ENCODE measurements around the gene STARD5. TPM values are rescaled to one million over a fixed set of nuclear protein-coding genes. Genes with fewer than 3 reads are reported as not detected.

STARD5 gene
- total RNA-seq, 1 experiment from 2014 or later = 0.22 TPM

DNA sequence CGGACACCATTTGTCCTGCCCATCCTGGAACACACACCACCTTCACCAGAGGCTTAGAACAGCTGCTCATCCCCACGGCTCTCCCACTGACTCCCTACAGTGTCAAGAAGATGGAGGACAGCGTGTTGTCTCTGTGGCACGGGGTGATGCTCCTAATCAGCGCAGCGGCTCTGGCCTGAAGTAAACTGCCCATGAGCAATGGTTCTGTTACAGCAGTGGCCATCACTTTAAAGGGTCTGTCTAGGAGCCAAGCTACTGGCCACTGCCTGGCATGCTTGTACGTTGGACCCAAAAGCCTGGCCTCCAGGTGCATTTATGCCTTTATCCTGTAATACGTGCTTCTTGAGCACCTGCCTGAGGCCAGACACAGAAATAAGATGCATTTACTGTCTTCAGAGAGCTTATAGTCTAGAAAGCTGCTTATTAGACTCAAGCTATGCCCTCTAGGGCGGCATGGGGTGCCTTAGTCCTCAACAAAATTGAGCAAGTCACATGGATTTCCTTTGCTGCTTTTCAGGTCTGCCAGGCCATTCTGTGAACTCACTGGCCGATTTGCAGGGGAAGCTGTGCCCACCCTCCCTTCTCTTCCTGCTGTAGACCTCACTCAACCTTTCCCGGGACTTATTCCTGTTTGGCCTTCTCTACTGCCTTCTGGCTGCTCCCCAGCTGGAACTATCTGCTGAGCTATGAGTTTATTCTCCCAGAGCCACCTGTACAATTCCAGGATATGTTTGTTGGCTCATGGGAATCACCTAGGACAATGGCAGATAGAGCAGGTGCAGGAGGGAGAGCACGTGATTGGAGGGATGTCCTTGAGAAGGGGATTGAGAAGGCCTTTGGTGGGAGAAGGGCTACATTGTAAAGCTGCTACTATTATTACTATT lies 51.9 kb downstream of the STARD5 start:
- H3K4me2 ChIP-seq (ENCODE audit: low read depth, low read length, poor library complexity, severe bottlenecking) = no peak overlapping the region
- H3K4me1 ChIP-seq (ENCODE audit: low read length) = no peaks in the 10 kb centered on the region
- H3K79me2 ChIP-seq (ENCODE audit: low read length) = no peaks in the 10 kb centered on the region
- H3K4me3 ChIP-seq (ENCODE audit: low read length) = no peak overlapping the region
- H3K27ac ChIP-seq (ENCODE audit: low read length) = no peak overlapping the region
- no peak overlapping the region for H3K9ac ChIP-seq (ENCODE audit: low read length)
- no peaks in the 10 kb centered on the region; the same call in 1 of the 2 replicates for H3K27me3 ChIP-seq (ENCODE audit: low read length)
- no peak overlapping the region for H2AFZ ChIP-seq (ENCODE audit: low read length)
- no peaks in the 10 kb centered on the region for H3K36me3 ChIP-seq (ENCODE audit: insufficient read depth, low read length)
- no peak for DNase-seq
- peaks cover 2% of the 10 kb centered on the region; the same call in 1 of the 2 replicates for H3K9me3 ChIP-seq (ENCODE audit: low read length)
- no peaks in the 10 kb centered on the region for H4K20me1 ChIP-seq (ENCODE audit: insufficient read depth, low read depth, low read length)
- no peaks in the 10 kb centered on the region for H3K9me2 ChIP-seq (replicated peaks; ENCODE audit: insufficient read depth, low read length)

- Histone ChIP-seq H3K9ac (ENCODE audit: low read length) (no peak overlapping the region), H3K9me3 (ENCODE audit: low read length) (no peaks in the 10 kb centered on the region), H3K79me2 (ENCODE audit: low read length) (no peaks in the 10 kb centered on the region), H3K4me2 (ENCODE audit: low read depth, low read length, poor library complexity, severe bottlenecking) (no peak overlapping the region), H3K4me3 (ENCODE audit: low read length) (no peak overlapping the region), H3K36me3 (ENCODE audit: insufficient read depth, low read length) (no peaks in the 10 kb centered on the region), H3K4me1 (ENCODE audit: low read length) (peaks cover 4% of the 10 kb centered on the region), H4K20me1 (ENCODE audit: insufficient read depth, low read depth, low read length) (no peaks in the 10 kb centered on the region), H3K27ac (ENCODE audit: low read length) (no peak overlapping the region), H3K27me3 (ENCODE audit: low read length) (no peaks in the 10 kb centered on the region), H2AFZ (ENCODE audit: low read length) (no peak overlapping the region), H3K9me2 (replicated peaks; ENCODE audit: insufficient read depth, low read length) (no peaks in the 10 kb centered on the region)
- DNase-seq = no peak
These were observed 53.0 kb downstream of the STARD5 start for GRCh38 chr15:81270781-81271491.

DNA sequence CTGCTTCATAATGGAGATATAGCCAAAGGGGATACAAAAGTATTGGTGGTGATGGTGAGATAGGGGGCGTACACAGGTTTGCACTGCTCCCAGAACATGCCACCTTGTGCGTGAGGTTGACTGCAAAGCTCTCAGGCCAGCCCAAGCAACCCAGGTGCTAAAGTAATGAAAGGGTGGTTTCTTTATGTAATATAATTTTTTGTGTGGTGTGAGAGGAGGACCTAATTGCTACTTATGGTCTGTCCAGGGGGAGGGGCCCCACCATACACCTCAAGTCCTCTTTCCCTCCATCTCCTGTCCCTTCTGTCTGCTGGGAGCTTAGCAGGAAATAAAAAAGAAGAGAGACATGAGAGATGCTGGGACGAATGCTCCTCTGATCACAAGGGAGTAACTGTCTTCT lies 53.8 kb downstream of the STARD5 start:
- H3K9me3 ChIP-seq (ENCODE audit: low read length) = no peaks in the 10 kb centered on the region
- DNase-seq = no peak
- no peak overlapping the region for H3K9ac ChIP-seq (ENCODE audit: low read length)

GRCh38 chr15:81268881-81269601 lies 54.9 kb downstream of the STARD5 start:
- Histone ChIP-seq H3K27me3 (ENCODE audit: low read length) (no peaks in the 10 kb centered on the region), H4K20me1 (ENCODE audit: insufficient read depth, low read depth, low read length) (no peaks in the 10 kb centered on the region), H3K9me2 (replicated peaks; ENCODE audit: insufficient read depth, low read length) (no peaks in the 10 kb centered on the region), H3K4me1 (ENCODE audit: low read length) (peaks cover 10% of the 10 kb centered on the region), H3K79me2 (ENCODE audit: low read length) (no peaks in the 10 kb centered on the region), H3K4me2 (ENCODE audit: low read depth, low read length, poor library complexity, severe bottlenecking) (no peak overlapping the region), H3K4me3 (ENCODE audit: low read length) (no peak overlapping the region), H3K9ac (ENCODE audit: low read length) (no peak overlapping the region), H3K9me3 (ENCODE audit: low read length) (no peaks in the 10 kb centered on the region), H3K27ac (ENCODE audit: low read length) (no peak overlapping the region), H3K36me3 (ENCODE audit: insufficient read depth, low read length) (no peaks in the 10 kb centered on the region), H2AFZ (ENCODE audit: low read length) (no peak overlapping the region)
- no peak for DNase-seq

More for the DNA sequence above, 53.8 kb downstream of the STARD5 start:
- H3K27me3 ChIP-seq (ENCODE audit: low read length) = no peaks in the 10 kb centered on the region
- H3K27ac ChIP-seq (ENCODE audit: low read length) = no peak overlapping the region
- no peak overlapping the region for H3K4me2 ChIP-seq (ENCODE audit: low read depth, low read length, poor library complexity, severe bottlenecking)
- H3K4me3 ChIP-seq (ENCODE audit: low read length) = no peak overlapping the region
- no peaks in the 10 kb centered on the region for H4K20me1 ChIP-seq (ENCODE audit: insufficient read depth, low read depth, low read length)
- H3K36me3 ChIP-seq (ENCODE audit: insufficient read depth, low read length) = no peaks in the 10 kb centered on the region
- H3K79me2 ChIP-seq (ENCODE audit: low read length) = no peaks in the 10 kb centered on the region
- H2AFZ ChIP-seq (ENCODE audit: low read length) = no peak overlapping the region
- H3K4me1 ChIP-seq (ENCODE audit: low read length) = peaks cover 10% of the 10 kb centered on the region
- H3K9me2 ChIP-seq (replicated peaks; ENCODE audit: insufficient read depth, low read length) = no peaks in the 10 kb centered on the region

DNA sequence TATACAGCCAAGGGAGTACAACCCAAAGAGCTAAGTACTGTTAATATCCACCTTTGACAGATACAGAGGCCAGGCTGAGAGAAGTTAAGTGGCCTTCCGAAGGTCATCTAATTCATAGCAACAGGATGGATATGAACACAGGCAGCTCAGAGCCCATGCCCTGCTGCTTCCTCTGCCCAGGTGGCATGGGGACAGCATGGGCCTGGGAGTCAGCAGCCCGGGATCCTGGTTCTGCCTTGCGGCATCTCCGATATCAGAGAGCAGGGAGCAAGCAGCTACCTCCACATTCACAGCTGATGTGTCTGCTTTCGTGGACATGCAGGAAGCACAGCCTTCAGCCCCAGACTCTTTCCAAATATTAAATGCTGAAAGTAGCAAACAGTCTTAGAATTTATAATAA lies 55.6 kb downstream of the STARD5 start:
- no peaks in the 10 kb centered on the region for H3K27me3 ChIP-seq (ENCODE audit: low read length)
- DNase-seq = no peak

DNA sequence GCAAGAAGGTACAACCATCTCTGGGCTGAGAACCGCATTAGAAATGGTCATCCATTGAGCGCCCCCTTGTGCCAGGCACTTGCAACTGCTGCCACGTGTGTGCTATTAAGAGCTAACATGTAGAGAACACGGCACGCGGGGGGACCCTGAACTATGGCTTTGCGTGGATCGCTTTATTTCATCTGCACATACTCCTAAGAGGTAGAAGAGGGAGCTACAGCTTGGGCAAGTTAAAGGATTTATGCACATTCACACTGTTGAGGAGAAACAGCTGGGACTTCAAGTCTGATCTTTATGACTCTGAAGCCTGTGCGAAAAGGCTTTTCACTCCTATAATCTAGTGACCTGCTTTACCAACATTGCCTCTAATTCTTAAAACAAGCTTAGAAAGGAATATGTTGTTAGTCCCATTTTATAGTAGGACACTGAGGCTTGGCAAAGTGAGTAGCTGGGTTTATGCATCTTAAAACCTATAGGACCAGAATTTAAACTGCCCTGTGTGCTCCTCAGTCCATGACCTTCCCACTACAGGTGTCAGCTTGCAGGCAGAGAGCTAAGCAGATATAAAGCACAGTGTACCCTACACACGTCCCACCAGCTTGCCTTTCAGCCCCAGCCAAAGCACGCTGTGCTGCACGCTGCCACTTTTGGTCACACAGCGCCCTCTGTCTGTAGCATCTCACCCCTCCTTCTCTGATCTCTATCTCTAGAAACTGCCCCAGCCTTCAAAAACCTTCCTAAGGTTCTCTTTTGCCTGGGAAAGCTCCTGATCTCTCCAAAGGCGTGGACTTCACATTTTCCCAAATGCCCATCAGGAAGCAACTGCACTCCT lies 57.8 kb downstream of the STARD5 start:
- DNase-seq = peak; percentile 93

More for the DNA sequence above, 55.6 kb downstream of the STARD5 start:
- Histone ChIP-seq H3K9me2 (replicated peaks; ENCODE audit: insufficient read depth, low read length) (no peaks in the 10 kb centered on the region), H3K9me3 (ENCODE audit: low read length) (no peaks in the 10 kb centered on the region), H3K4me2 (ENCODE audit: low read depth, low read length, poor library complexity, severe bottlenecking) (no peak overlapping the region), H4K20me1 (ENCODE audit: insufficient read depth, low read depth, low read length) (no peaks in the 10 kb centered on the region), H3K9ac (ENCODE audit: low read length) (no peak overlapping the region), H3K27ac (ENCODE audit: low read length) (no peak overlapping the region), H3K36me3 (ENCODE audit: insufficient read depth, low read length) (no peaks in the 10 kb centered on the region), H3K4me3 (ENCODE audit: low read length) (no peak overlapping the region), H3K4me1 (ENCODE audit: low read length) (peaks cover 10% of the 10 kb centered on the region), H3K79me2 (ENCODE audit: low read length) (no peaks in the 10 kb centered on the region), H2AFZ (ENCODE audit: low read length) (no peak overlapping the region)

GRCh38 chr15:81265256-81265943 lies 58.5 kb downstream of the STARD5 start:
- Histone ChIP-seq H3K4me3 (ENCODE audit: low read length) (no peak overlapping the region; the same call in 1 of the 2 replicates), H3K27ac (ENCODE audit: low read length) (no peak overlapping the region), H3K9me2 (replicated peaks; ENCODE audit: insufficient read depth, low read length) (no peaks in the 10 kb centered on the region), H3K9me3 (ENCODE audit: low read length) (no peaks in the 10 kb centered on the region), H3K4me1 (ENCODE audit: low read length) (peaks cover 10% of the 10 kb centered on the region), H3K4me2 (ENCODE audit: low read depth, low read length, poor library complexity, severe bottlenecking) (peak overlapping the region; percentile 32), H3K9ac (ENCODE audit: low read length) (no peak overlapping the region), H3K36me3 (ENCODE audit: insufficient read depth, low read length) (no peaks in the 10 kb centered on the region), H3K27me3 (ENCODE audit: low read length) (no peaks in the 10 kb centered on the region), H3K79me2 (ENCODE audit: low read length) (no peaks in the 10 kb centered on the region), H2AFZ (ENCODE audit: low read length) (peak overlapping the region; percentile 62; the same call in 1 of the 2 replicates), H4K20me1 (ENCODE audit: insufficient read depth, low read depth, low read length) (no peaks in the 10 kb centered on the region)
- DNase-seq = no peak

More for the DNA sequence above, 57.8 kb downstream of the STARD5 start:
- Histone ChIP-seq H3K4me1 (ENCODE audit: low read length) (peaks cover 10% of the 10 kb centered on the region), H3K9me3 (ENCODE audit: low read length) (no peaks in the 10 kb centered on the region), H3K27ac (ENCODE audit: low read length) (no peak overlapping the region), H4K20me1 (ENCODE audit: insufficient read depth, low read depth, low read length) (no peaks in the 10 kb centered on the region), H3K9ac (ENCODE audit: low read length) (peak overlapping the region; percentile 24; the same call in 1 of the 2 replicates), H3K27me3 (ENCODE audit: low read length) (no peaks in the 10 kb centered on the region), H3K9me2 (replicated peaks; ENCODE audit: insufficient read depth, low read length) (no peaks in the 10 kb centered on the region), H3K79me2 (ENCODE audit: low read length) (no peaks in the 10 kb centered on the region), H3K36me3 (ENCODE audit: insufficient read depth, low read length) (no peaks in the 10 kb centered on the region), H2AFZ (ENCODE audit: low read length) (peak overlapping the region; percentile 62), H3K4me2 (ENCODE audit: low read depth, low read length, poor library complexity, severe bottlenecking) (peak overlapping the region; percentile 32), H3K4me3 (ENCODE audit: low read length) (no peak overlapping the region; the same call in 1 of the 2 replicates)

Measured in Karpas-422 (cell line).